KMS-11 (cell line): ENCODE data around the gene MYH14.

Source experiments
- H2AFZ ChIP-seq: fragments of 200-600 bp; sonication (generic); 2 replicates; pipeline ENCODE4 v1.6.1; 2016; ENCODE audit warnings: antibody characterized with exemption, mixed run types, low read depth
- H3K27ac ChIP-seq: fragments of 200-600 bp; sonication (generic); 2 replicates; pipeline ENCODE4 v1.6.1; 2016; ENCODE audit warnings: mild to moderate bottlenecking, mixed run types
- H3K27me3 ChIP-seq: fragments of 200-600 bp; sonication (generic); 2 replicates; pipeline ENCODE4 v1.6.1; 2017; ENCODE audit warnings: mild to moderate bottlenecking, low read depth, mixed run types, moderate library complexity; ENCODE audit not compliant: insufficient read depth
- H3K36me3 ChIP-seq: fragments of 200-600 bp; sonication (generic); 2 replicates; pipeline ENCODE4 v1.6.1; 2017; ENCODE audit warnings: mild to moderate bottlenecking, mixed run types; ENCODE audit not compliant: insufficient read depth
- H3K4me1 ChIP-seq: fragments of 200-600 bp; sonication (generic); 2 replicates; pipeline ENCODE4 v1.6.1; 2016; ENCODE audit warnings: mild to moderate bottlenecking, low read depth, mixed run types; ENCODE audit not compliant: poor library complexity, severe bottlenecking
- H3K4me2 ChIP-seq: fragments of 200-600 bp; sonication (generic); 2 replicates; pipeline ENCODE4 v1.7.0; 2016; ENCODE audit warnings: mild to moderate bottlenecking, mixed run types
- H3K4me3 ChIP-seq: fragments of 200-600 bp; sonication (generic); IDR thresholded peaks from 2 replicates; pipeline ENCODE4 v1.6.1; 2017; ENCODE audit warnings: low read depth, low read length, mixed read lengths; ENCODE audit not compliant: insufficient read depth
- H3K79me2 ChIP-seq: fragments of 200-600 bp; sonication (generic); 2 replicates; pipeline ENCODE4 v1.6.1; 2016; ENCODE audit warnings: low read depth, mixed run types; ENCODE audit not compliant: insufficient read depth
- H3K9ac ChIP-seq: fragments of 200-600 bp; sonication (generic); 2 replicates; pipeline ENCODE4 v1.6.1; 2016; ENCODE audit warnings: mild to moderate bottlenecking, mixed run types
- H4K20me1 ChIP-seq: fragments of 200-600 bp; sonication (generic); 2 replicates; pipeline ENCODE4 v1.6.1; 2016; ENCODE audit warnings: mild to moderate bottlenecking, mixed run types; ENCODE audit not compliant: insufficient read depth
- CTCF ChIP-seq: fragments of 200-600 bp; sonication (generic); conservative IDR thresholded peaks from 2 replicates; pipeline ENCODE4 v1.6.1; 2017; ENCODE audit warnings: low read depth, mild to moderate bottlenecking, antibody characterized with exemption, low read length, moderate library complexity, mixed read lengths

Gene MYH14

GRCh38 chr19:50269653-50270052 is 66.2 kb downstream of the MYH14 start:
- Histone ChIP-seq H3K27ac (no peak overlapping the region), H3K36me3 (no peaks in the 10 kb centered on the region), H3K27me3 (peaks cover 12% of the 10 kb centered on the region; the same call in 1 of the 2 replicates), H4K20me1 (no peaks in the 10 kb centered on the region), H3K79me2 (no peaks in the 10 kb centered on the region), H3K4me2 (no peak overlapping the region), H3K4me3 (no peak overlapping the region), H3K9ac (no peak overlapping the region), H2AFZ (no peak overlapping the region), H3K4me1 (no peaks in the 10 kb centered on the region)
- TF ChIP-seq CTCF = no peak

GRCh38 chr19:50272263-50272897 is 69.0 kb downstream of the MYH14 start:
- no peaks in the 10 kb centered on the region for H3K4me1 ChIP-seq
- no peak for TF ChIP-seq CTCF
- H3K36me3 ChIP-seq = no peaks in the 10 kb centered on the region
- H3K4me2 ChIP-seq = no peak overlapping the region
- no peaks in the 10 kb centered on the region for H3K79me2 ChIP-seq
- no peak overlapping the region for H3K27ac ChIP-seq
- H3K27me3 ChIP-seq = peaks cover 16% of the 10 kb centered on the region; the same call in 1 of the 2 replicates
- no peak overlapping the region for H3K4me3 ChIP-seq
- H2AFZ ChIP-seq = no peak overlapping the region
- no peaks in the 10 kb centered on the region for H4K20me1 ChIP-seq
- no peak overlapping the region for H3K9ac ChIP-seq

- TF ChIP-seq CTCF = no peak
- Histone ChIP-seq H2AFZ (no peak overlapping the region), H3K27ac (no peak overlapping the region), H3K79me2 (no peaks in the 10 kb centered on the region), H3K4me3 (no peak overlapping the region), H4K20me1 (no peaks in the 10 kb centered on the region), H3K27me3 (peaks cover 13% of the 10 kb centered on the region; the same call in 1 of the 2 replicates), H3K4me1 (no peaks in the 10 kb centered on the region), H3K36me3 (no peaks in the 10 kb centered on the region), H3K9ac (no peak overlapping the region), H3K4me2 (no peak overlapping the region)
These were observed 70.4 kb downstream of the MYH14 start for GRCh38 chr19:50273821-50274220.

DNA sequence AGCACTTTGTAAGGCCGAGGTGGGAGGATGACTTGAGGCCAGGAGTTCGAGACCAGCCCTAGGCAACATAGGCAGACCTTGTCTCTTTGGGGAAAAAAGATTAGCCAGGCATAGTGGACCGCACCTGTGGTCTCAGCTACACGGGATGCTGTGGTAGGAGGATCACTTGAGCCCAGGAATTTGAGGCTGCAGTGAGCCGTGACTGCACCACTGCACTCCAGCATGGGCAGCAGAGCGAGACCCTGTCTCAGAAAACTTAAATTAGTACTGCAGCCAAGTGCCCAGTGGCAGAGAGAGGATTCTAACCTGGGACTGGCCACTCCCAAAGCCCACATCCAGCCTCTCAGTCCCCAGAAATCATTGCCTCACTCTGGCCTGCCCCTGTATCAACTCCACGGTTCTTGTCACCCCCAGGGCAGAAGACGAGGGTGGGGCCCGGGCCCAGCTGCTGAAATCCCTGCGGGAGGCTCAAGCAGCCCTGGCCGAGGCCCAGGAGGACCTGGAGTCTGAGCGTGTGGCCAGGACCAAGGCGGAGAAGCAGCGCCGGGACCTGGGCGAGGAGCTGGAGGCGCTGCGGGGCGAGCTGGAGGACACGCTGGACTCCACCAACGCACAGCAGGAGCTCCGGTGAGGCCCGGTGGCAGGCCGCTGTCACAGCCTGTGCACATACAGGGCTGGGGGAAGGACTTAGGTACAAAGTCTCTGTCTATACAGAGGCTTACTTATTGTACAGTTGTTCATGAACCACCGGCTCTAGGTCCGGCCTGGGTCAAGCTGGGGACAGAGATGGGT is 72.4 kb downstream of the MYH14 start:
- no peak for TF ChIP-seq CTCF
- Histone ChIP-seq H3K9ac (no peak overlapping the region), H4K20me1 (no peaks in the 10 kb centered on the region), H3K36me3 (no peaks in the 10 kb centered on the region), H3K4me1 (no peaks in the 10 kb centered on the region), H3K79me2 (no peaks in the 10 kb centered on the region), H3K4me3 (no peak overlapping the region), H3K4me2 (no peak overlapping the region), H3K27me3 (peaks cover 18% of the 10 kb centered on the region; the same call in 1 of the 2 replicates), H2AFZ (no peak overlapping the region), H3K27ac (no peak overlapping the region)
